PC-3 (cell line): Measurements from ENCODE around the gene POLA1. TPM values are rescaled to one million over a fixed set of nuclear protein-coding genes. Genes with fewer than 3 reads are reported as not detected.

Source experiments
- ATAC-seq: fragments of 200-7000 bp; cut with Tn5 transposase; 2 replicates; pipeline ENCODE4 v1.9.1; 2020; ENCODE audit warnings: mild to moderate bottlenecking, moderate library complexity
- BruUV-seq: library from RNA; stranded (reverse); fragments of 400-500 nt; replicated peaks from 2 replicates; lab custom pipeline; 2021; lab: Mats Ljungman, UMichigan
- CTCF ChIA-PET: fragments of 300-600 bp; sonication (Branson Sonifier 250); formaldehyde crosslinking; loops from one replicate; lab custom pipeline; 2022; ENCODE audit warnings: antibody characterized with exemption; lab: Charles Lee
- POLR2A ChIA-PET: fragments of 300-600 bp; sonication (Branson Sonifier 250); formaldehyde crosslinking; loops from one replicate; lab custom pipeline; 2022; ENCODE audit warnings: antibody characterized with exemption; ENCODE audit not compliant: unreplicated experiment; lab: Charles Lee
- DNase-seq: peaks from one replicate; pipeline ENCODE4 v3.0.0-alpha.2; 2015
- H2AFZ ChIP-seq: fragments of 300-600 bp; sonication (generic); 2 replicates; pipeline ENCODE4 v1.6.0; 2016; ENCODE audit warnings: antibody characterized with exemption, low read length
- H3F3A ChIP-seq: fragments of 300-600 bp; sonication (generic); one replicate; pipeline ENCODE4 v1.6.0; 2017; ENCODE audit warnings: antibody characterized with exemption, low read length, control low read depth, mild to moderate bottlenecking; ENCODE audit not compliant: unreplicated experiment
- H3K27ac ChIP-seq: fragments of 300-600 bp; sonication (generic); 2 replicates; pipeline ENCODE4 v1.5.1; 2016; ENCODE audit warnings: mild to moderate bottlenecking, low read length
- H3K27me3 ChIP-seq: fragments of 300-600 bp; sonication (generic); 2 replicates; pipeline ENCODE4 v1.6.1; 2016; ENCODE audit warnings: low read length, mixed read lengths
- H3K36me3 ChIP-seq: fragments of 300-600 bp; sonication (generic); 2 replicates; pipeline ENCODE4 v1.6.1; 2016; ENCODE audit warnings: low read depth, mixed run types, low read length, mixed read lengths
- H3K4me1 ChIP-seq: fragments of 300-600 bp; sonication (generic); 2 replicates; pipeline ENCODE4 v1.5.1; 2016; ENCODE audit warnings: low read length; ENCODE audit not compliant: insufficient read depth
- H3K4me2 ChIP-seq: fragments of 300-600 bp; sonication (generic); 2 replicates; pipeline ENCODE4 v1.6.0; 2016; ENCODE audit warnings: low read length
- H3K4me3 ChIP-seq: fragments of 300-600 bp; sonication (generic); 2 replicates; pipeline ENCODE4 v1.5.1; 2016; ENCODE audit warnings: mild to moderate bottlenecking, low read length, mixed read lengths
- H3K79me2 ChIP-seq: fragments of 300-600 bp; sonication (generic); 2 replicates; pipeline ENCODE4 v1.6.1; 2017; ENCODE audit warnings: low read length, mixed read lengths
- H3K9ac ChIP-seq: fragments of 300-600 bp; sonication (generic); 2 replicates; pipeline ENCODE4 v1.6.0; 2016; ENCODE audit warnings: mild to moderate bottlenecking, low read length
- H3K9me2 ChIP-seq: fragments of 300-600 bp; sonication (generic); replicated peaks from 2 replicates; pipeline ENCODE4 v1.6.1; 2016; ENCODE audit warnings: mixed run types, low read length, mixed read lengths
- H3K9me3 ChIP-seq: fragments of 300-600 bp; sonication (generic); 2 replicates; pipeline ENCODE4 v1.6.1; 2016; ENCODE audit warnings: low read length, mixed read lengths
- H4K20me1 ChIP-seq: fragments of 300-600 bp; sonication (generic); 2 replicates; pipeline ENCODE4 v1.6.1; 2016; ENCODE audit warnings: low read length, mixed read lengths
- EZH2 ChIP-seq: fragments of 300-600 bp; sonication (generic); IDR thresholded peaks from one replicate; pipeline ENCODE4 v1.6.1; 2017; ENCODE audit warnings: antibody characterized with exemption, mild to moderate bottlenecking, low read length; ENCODE audit not compliant: unreplicated experiment
- EZH2phosphoT487 ChIP-seq: fragments of 300-600 bp; sonication (generic); IDR thresholded peaks from 2 replicates; pipeline ENCODE4 v1.6.1; 2018; ENCODE audit warnings: mild to moderate bottlenecking, antibody characterized with exemption, low read length, borderline replicate concordance
- intact Hi-C: fragments of 100-400 bp; cut with micrococcal nuclease; formaldehyde crosslinking; loops from 2 replicates; pipeline ENCODE4 v1.9.0; 2023
- total RNA-seq: library from RNA; depleted of rRNA; stranded (reverse); fragments of >200 nt; gene quantifications from 2 replicates; pipeline ENCODE4 v1.2.3, GENCODE V29; 2014
- TF ChIP-seq, protein P1 (sequence below): fragments of 300-600 bp; sonication (generic); conservative IDR thresholded peaks from 2 replicates; pipeline ENCODE4 v1.5.1; 2017; ENCODE audit warnings: antibody characterized with exemption, low read depth, mild to moderate bottlenecking, low read length

Gene POLA1
- total RNA-seq, 1 experiment from 2014 or later: 19.6 TPM

DNA sequence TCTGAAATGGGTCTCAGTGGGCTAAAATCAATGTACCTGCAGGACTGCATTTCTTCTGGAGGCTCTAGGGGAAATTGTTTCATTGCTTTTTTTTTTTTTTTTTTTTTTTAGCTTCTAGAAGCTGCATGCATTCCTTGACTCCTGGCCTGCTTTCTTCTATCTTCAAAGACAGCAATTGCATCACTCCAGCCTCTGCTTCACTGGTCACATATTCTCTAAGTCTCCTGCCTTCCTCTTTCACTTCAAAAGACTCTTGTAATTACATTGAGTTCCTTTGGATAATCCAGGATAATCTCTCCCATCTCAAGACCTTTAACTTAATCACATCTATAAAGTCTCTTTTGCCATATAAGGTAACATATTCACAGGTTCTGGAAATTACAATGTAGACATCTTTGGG lies 35.3 kb upstream of the POLA1 start:
- no peak overlapping the region for H3K4me2 ChIP-seq
- no peaks in the 10 kb centered on the region for H4K20me1 ChIP-seq
- H3K4me3 ChIP-seq: no peak overlapping the region
- CTCF ChIA-PET: no interaction called here
- no peaks in the 10 kb centered on the region for H3K79me2 ChIP-seq
- no peaks in the 10 kb centered on the region for H3F3A ChIP-seq
- intact Hi-C loops: no loop called here
- H3K9me3 ChIP-seq: no peaks in the 10 kb centered on the region
- H3K9ac ChIP-seq: no peak overlapping the region
- no peak overlapping the region for H3K27ac ChIP-seq
- TF ChIP-seq, protein P1, sequence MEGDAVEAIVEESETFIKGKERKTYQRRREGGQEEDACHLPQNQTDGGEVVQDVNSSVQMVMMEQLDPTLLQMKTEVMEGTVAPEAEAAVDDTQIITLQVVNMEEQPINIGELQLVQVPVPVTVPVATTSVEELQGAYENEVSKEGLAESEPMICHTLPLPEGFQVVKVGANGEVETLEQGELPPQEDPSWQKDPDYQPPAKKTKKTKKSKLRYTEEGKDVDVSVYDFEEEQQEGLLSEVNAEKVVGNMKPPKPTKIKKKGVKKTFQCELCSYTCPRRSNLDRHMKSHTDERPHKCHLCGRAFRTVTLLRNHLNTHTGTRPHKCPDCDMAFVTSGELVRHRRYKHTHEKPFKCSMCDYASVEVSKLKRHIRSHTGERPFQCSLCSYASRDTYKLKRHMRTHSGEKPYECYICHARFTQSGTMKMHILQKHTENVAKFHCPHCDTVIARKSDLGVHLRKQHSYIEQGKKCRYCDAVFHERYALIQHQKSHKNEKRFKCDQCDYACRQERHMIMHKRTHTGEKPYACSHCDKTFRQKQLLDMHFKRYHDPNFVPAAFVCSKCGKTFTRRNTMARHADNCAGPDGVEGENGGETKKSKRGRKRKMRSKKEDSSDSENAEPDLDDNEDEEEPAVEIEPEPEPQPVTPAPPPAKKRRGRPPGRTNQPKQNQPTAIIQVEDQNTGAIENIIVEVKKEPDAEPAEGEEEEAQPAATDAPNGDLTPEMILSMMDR: no peak
- TF ChIP-seq EZH2phosphoT487 (no peak), EZH2 (no peak)
- no peak overlapping the region for H2AFZ ChIP-seq
- no peaks in the 10 kb centered on the region for H3K9me2 ChIP-seq
- ATAC-seq (no peak), DNase-seq (no peak)
- H3K4me1 ChIP-seq: no peaks in the 10 kb centered on the region
- peaks cover 9% of the 10 kb centered on the region for H3K27me3 ChIP-seq
- no peaks in the 10 kb centered on the region for H3K36me3 ChIP-seq
- POLR2A ChIA-PET: no interaction called here
- no TSS peak for BruUV-seq

DNA sequence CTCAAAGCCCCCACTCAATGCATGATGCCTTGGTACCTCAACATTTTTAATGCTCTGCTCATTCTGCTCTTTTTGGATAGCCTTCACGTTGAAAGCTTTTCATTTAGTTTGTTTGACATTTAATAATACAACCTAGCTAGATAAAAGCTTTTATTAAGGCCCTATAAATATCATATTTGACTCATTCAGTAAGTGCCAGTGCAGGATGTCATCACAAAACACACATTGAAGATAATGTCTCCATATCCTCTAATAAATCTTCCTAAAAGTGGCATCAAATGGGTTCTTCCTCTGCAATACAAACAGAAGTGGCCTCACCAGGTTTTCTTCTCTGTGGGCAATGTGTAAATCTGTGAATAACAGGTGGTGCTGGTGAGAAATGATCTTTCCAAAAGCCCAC lies 34.6 kb upstream of the POLA1 start:
- H3K9ac ChIP-seq: no peak overlapping the region
- POLR2A ChIA-PET: no interaction called here
- no peak overlapping the region for H2AFZ ChIP-seq
- H4K20me1 ChIP-seq: no peaks in the 10 kb centered on the region
- ATAC-seq (no peak), DNase-seq (no peak)
- no peaks in the 10 kb centered on the region for H3K9me2 ChIP-seq
- BruUV-seq: no TSS peak
- H3F3A ChIP-seq: no peaks in the 10 kb centered on the region
- peaks cover 9% of the 10 kb centered on the region for H3K27me3 ChIP-seq
- no peak overlapping the region for H3K4me2 ChIP-seq
- H3K4me1 ChIP-seq: no peaks in the 10 kb centered on the region
- no peak overlapping the region for H3K4me3 ChIP-seq
- CTCF ChIA-PET: no interaction called here
- no peak overlapping the region for H3K27ac ChIP-seq
- H3K9me3 ChIP-seq: no peaks in the 10 kb centered on the region
- intact Hi-C loops: no loop called here
- TF ChIP-seq, protein P1: no peak
- TF ChIP-seq EZH2phosphoT487 (no peak), EZH2 (no peak)
- H3K36me3 ChIP-seq: no peaks in the 10 kb centered on the region
- no peaks in the 10 kb centered on the region for H3K79me2 ChIP-seq

DNA sequence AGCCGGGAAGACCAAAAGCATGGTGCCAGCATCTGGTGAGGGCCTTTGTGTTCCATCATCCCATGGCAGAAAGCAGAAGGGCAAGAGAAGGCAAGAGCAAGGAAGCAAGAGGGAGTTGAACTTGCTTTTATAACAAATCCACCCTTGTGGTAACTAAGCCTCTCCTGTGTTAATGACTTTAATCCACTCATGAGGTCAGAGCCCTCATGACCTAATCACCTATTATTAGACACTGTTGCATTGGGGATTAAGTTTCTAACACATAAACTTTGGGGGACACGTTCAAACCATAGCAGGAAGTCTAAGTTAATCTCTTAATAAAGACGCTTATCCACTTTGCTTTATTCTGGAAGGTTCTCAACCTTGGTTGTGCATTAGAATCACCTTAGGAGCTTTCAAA lies 34.1 kb upstream of the POLA1 start:
- DNase-seq: no peak
- no peaks in the 10 kb centered on the region for H3K9me3 ChIP-seq
- H3K27ac ChIP-seq: no peak overlapping the region
- CTCF ChIA-PET: no interaction called here
- TF ChIP-seq EZH2 (no peak), EZH2phosphoT487 (no peak)
- TF ChIP-seq, protein P1: no peak
- BruUV-seq: no TSS peak
- H3K36me3 ChIP-seq: no peaks in the 10 kb centered on the region
- no peak overlapping the region for H3K4me2 ChIP-seq
- H3K27me3 ChIP-seq: peaks cover 9% of the 10 kb centered on the region
- H3K79me2 ChIP-seq: no peaks in the 10 kb centered on the region
- no peak overlapping the region for H2AFZ ChIP-seq
- intact Hi-C loops: no loop called here
- ATAC-seq: no peak
- H3K9ac ChIP-seq: no peak overlapping the region
- no peaks in the 10 kb centered on the region for H4K20me1 ChIP-seq
- no peaks in the 10 kb centered on the region for H3K4me1 ChIP-seq
- no peaks in the 10 kb centered on the region for H3F3A ChIP-seq
- H3K9me2 ChIP-seq: no peaks in the 10 kb centered on the region
- H3K4me3 ChIP-seq: no peak overlapping the region
- POLR2A ChIA-PET: no interaction called here
